ENCODE measurements around the gene VENTX.
A peak's percentile ranks its signal among the peaks of the same experiment; 100 is the strongest.

VENTX gene

GRCh38 chr10:133247681-133248333, 10.2 kb downstream of the VENTX start (continued):
- TF ChIP-seq ZNF23 (tag by site-specific recombination; IDR thresholded peaks at IDR 0.05; ENCODE audit: borderline replicate concordance) (no peak), ZNF37A (tag by site-specific recombination; IDR thresholded peaks at IDR 0.05) (no peak)

- no peak overlapping the region for H3K27ac ChIP-seq (ENCODE audit: extremely low read depth, low read depth, low read length)
- no peaks in the 10 kb centered on the region for H3K4me1 ChIP-seq (ENCODE audit: control insufficient read depth, insufficient read depth, low read length)
Measured at GRCh38 chr10:133248334-133248715, 10.7 kb downstream of the VENTX start.

GRCh38 chr10:133249094-133249780, 11.6 kb downstream of the VENTX start:
- Histone ChIP-seq H3K4me1 (ENCODE audit: control insufficient read depth, insufficient read depth, low read length) (no peaks in the 10 kb centered on the region), H3K36me3 (ENCODE audit: control insufficient read depth in 2 of 2, insufficient read depth in 1 of 2, low read length in 2 of 2) (no peaks in the 10 kb centered on the region), H3K4me3 (ENCODE audit: low read depth, low read length) (no peak overlapping the region), H3K9me3 (ENCODE audit: control insufficient read depth, insufficient read depth, low read depth, low read length) (no peaks in the 10 kb centered on the region), H3K27ac (ENCODE audit: extremely low read depth, low read depth, low read length) (no peak overlapping the region)
- ChIA-PET POLR2A (no interaction called here), CTCF (no interaction called here)
- TF ChIP-seq ZSCAN4 (tag by site-specific recombination; IDR thresholded peaks at IDR 0.05) (no peak), ZNF529 (tag by site-specific recombination; IDR thresholded peaks at IDR 0.05; ENCODE audit: insufficient replicate concordance) (no peak), ZNF248 (tag by site-specific recombination; IDR thresholded peaks at IDR 0.05) (no peak), WT1 (tag by site-specific recombination; IDR thresholded peaks at IDR 0.05) (no peak), PRDM10 (tag by site-specific recombination; IDR thresholded peaks at IDR 0.05) (no peak), KLF17 (tag by site-specific recombination; IDR thresholded peaks at IDR 0.05) (no peak), HOXD13 (CRISPR knock-in tag; IDR thresholded peaks at IDR 0.05; ENCODE audit: borderline replicate concordance) (no peak), ZNF169 (tag by site-specific recombination; IDR thresholded peaks at IDR 0.05) (no peak), ZNF140 (tag by site-specific recombination; IDR thresholded peaks at IDR 0.05) (no peak), ZBTB8A (tag by site-specific recombination; IDR thresholded peaks at IDR 0.05) (peak; percentile 19; the same call in 1 of the 2 replicates), ZNF560 (tag by site-specific recombination; IDR thresholded peaks at IDR 0.05; ENCODE audit: borderline replicate concordance) (no peak)

More at GRCh38 chr10:133248334-133248715, 10.7 kb downstream of the VENTX start:
- ChIA-PET CTCF (interaction anchor here (0.6 kb wide), 1 partner anchor 65 kb away, joined by 3 read pairs; no protein-coding TSS in a partner anchor), POLR2A (no interaction called here)
- TF ChIP-seq ZNF24 (tag by site-specific recombination; IDR thresholded peaks at IDR 0.05) = no peak
- no peak for TF ChIP-seq ZSCAN5A (tag by site-specific recombination; IDR thresholded peaks at IDR 0.05)
- TF ChIP-seq ZNF37A (tag by site-specific recombination; IDR thresholded peaks at IDR 0.05) = no peak
- no peak for TF ChIP-seq ZNF449 (tag by site-specific recombination; IDR thresholded peaks at IDR 0.05)
- TF ChIP-seq ZNF645 (tag by site-specific recombination; IDR thresholded peaks at IDR 0.05) = no peak
- 0 out of 2 replicates have a peak, but pooled peaks have one; percentile 17 for TF ChIP-seq GLIS2 (tag by site-specific recombination; IDR thresholded peaks at IDR 0.05)
- Histone ChIP-seq H3K4me3 (ENCODE audit: low read depth, low read length) (no peak overlapping the region), H3K36me3 (ENCODE audit: control insufficient read depth in 2 of 2, insufficient read depth in 1 of 2, low read length in 2 of 2) (no peaks in the 10 kb centered on the region), H3K9me3 (ENCODE audit: control insufficient read depth, insufficient read depth, low read depth, low read length) (no peaks in the 10 kb centered on the region)
